ENCODE data around the gene TFF2. TPM values are rescaled to one million over a fixed set of nuclear protein-coding genes. Genes with fewer than 3 reads are reported as not detected.

Gene TFF2
- total RNA-seq, 1 donor from 2014 or later, result not detected

DNA sequence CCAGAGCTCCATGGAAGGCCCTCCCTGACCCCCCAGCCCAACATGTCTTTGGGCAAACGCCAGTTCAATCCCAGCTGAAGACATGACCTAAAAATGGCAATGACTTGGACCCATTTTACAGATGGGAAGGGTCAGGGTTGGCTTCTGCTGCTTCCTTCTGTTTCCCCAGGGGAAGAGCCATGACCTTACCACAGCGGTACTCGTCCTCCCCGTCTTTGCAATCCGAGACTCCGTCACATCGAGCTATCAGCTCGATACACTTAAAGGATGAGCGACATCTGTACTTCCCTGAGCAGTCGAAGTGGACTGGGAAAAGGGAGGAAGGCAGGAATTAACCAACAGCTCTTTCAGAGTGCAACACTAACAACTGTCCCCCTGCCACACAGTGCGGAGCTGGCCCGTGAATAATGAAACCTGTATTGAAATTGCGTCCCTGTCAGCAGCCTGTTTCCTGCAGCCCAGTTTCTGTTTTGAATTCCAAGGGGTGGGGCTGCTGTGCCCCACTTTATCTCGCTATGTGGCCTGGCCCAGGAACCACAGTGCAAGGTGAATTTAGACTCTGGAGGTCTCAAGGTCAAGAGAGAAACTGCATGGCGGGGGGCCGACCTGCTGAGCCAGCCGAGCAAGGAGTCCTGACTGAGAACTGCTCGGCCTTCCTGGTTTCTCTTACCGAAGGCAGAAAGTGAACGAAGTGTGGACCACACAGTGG is 38.1 kb upstream of the TFF2 start:
- H3K27me3 Mint-ChIP-seq (ENCODE audit: unreplicated experiment), result peaks cover 5% of the 10 kb centered on the region
- no peaks in the 10 kb centered on the region for H3K9me3 Mint-ChIP-seq (ENCODE audit: unreplicated experiment)
- H3K4me3 Mint-ChIP-seq (ENCODE audit: unreplicated experiment), result no peak overlapping the region
- DNase-seq (ENCODE audit: low spot score), result no peak
- no peak overlapping the region for H3K27ac Mint-ChIP-seq (ENCODE audit: unreplicated experiment)
- H3K4me1 Mint-ChIP-seq (ENCODE audit: unreplicated experiment), result no peaks in the 10 kb centered on the region
- TF ChIP-seq CTCF (IDR thresholded peaks at IDR 0.05; ENCODE audit: unreplicated experiment), result no peak
- H3K36me3 Mint-ChIP-seq (ENCODE audit: low read depth, unreplicated experiment), result peaks cover 4% of the 10 kb centered on the region

DNA sequence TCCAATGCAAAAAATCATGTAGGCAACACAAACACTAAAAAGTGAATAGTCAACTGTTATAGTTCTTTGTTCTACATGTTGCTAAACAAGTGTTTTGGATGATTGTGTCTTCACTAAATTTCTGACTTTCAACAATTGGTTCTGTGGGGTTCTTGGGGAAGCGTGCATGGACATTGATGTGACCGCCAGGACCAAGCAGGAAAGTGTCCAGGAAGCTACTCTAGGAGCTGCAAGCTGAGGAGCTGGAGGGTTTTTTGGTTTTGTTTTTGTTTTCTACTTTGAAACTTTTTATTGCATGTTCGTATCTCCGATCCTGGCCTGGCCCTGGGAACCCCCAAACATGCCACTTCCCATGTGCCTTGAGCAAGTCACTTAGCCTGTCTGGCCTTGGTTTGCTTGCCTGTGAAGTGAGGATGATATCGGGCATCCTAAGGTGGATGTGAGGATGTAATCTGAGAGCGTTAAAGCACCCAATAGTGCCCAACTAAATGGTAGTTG is 37.1 kb upstream of the TFF2 start:
- H3K27ac Mint-ChIP-seq (ENCODE audit: unreplicated experiment), result no peak overlapping the region
- no peaks in the 10 kb centered on the region for H3K4me1 Mint-ChIP-seq (ENCODE audit: unreplicated experiment)
- DNase-seq (ENCODE audit: low spot score), result no peak
- peaks cover 4% of the 10 kb centered on the region for H3K36me3 Mint-ChIP-seq (ENCODE audit: low read depth, unreplicated experiment)
- no peak overlapping the region for H3K4me3 Mint-ChIP-seq (ENCODE audit: unreplicated experiment)
- no peaks in the 10 kb centered on the region for H3K9me3 Mint-ChIP-seq (ENCODE audit: unreplicated experiment)
- peaks cover 5% of the 10 kb centered on the region for H3K27me3 Mint-ChIP-seq (ENCODE audit: unreplicated experiment)
- TF ChIP-seq CTCF (IDR thresholded peaks at IDR 0.05; ENCODE audit: unreplicated experiment), result no peak

DNA sequence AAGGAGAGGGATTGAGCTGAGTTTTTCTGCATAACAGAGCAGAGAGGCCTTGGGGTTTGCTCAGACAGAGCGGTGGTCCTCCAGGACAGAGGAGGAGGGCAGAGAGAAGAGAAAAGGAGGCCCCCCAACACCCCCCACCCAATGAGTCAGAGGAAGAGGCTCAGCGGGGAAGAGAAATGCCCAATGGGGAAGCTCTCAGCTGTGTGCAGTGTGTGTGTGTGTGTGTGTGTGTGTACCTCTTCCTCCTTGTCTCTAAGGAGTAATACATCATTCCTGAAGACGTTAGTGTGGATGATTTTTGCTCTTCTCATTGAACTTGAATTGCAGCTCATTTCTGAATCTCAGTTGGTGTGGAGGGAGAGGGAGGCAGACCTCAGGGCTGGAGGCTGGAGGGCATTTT is 36.4 kb upstream of the TFF2 start:
- Mint-ChIP-seq H3K27ac (ENCODE audit: unreplicated experiment) (no peak overlapping the region), H3K27me3 (ENCODE audit: unreplicated experiment) (peaks cover 5% of the 10 kb centered on the region), H3K9me3 (ENCODE audit: unreplicated experiment) (no peaks in the 10 kb centered on the region), H3K4me1 (ENCODE audit: unreplicated experiment) (no peaks in the 10 kb centered on the region), H3K4me3 (ENCODE audit: unreplicated experiment) (no peak overlapping the region), H3K36me3 (ENCODE audit: low read depth, unreplicated experiment) (peaks cover 7% of the 10 kb centered on the region)
- TF ChIP-seq CTCF (IDR thresholded peaks at IDR 0.05; ENCODE audit: unreplicated experiment), result no peak
- DNase-seq (ENCODE audit: low spot score), result no peak

- TF ChIP-seq CTCF (IDR thresholded peaks at IDR 0.05; ENCODE audit: unreplicated experiment), result no peak
- no peak overlapping the region for H3K4me3 Mint-ChIP-seq (ENCODE audit: unreplicated experiment)
- H3K36me3 Mint-ChIP-seq (ENCODE audit: low read depth, unreplicated experiment), result peaks cover 7% of the 10 kb centered on the region
- H3K27ac Mint-ChIP-seq (ENCODE audit: unreplicated experiment), result no peak overlapping the region
- no peaks in the 10 kb centered on the region for H3K4me1 Mint-ChIP-seq (ENCODE audit: unreplicated experiment)
- DNase-seq (ENCODE audit: low spot score), result no peak
- peaks cover 5% of the 10 kb centered on the region for H3K27me3 Mint-ChIP-seq (ENCODE audit: unreplicated experiment)
- H3K9me3 Mint-ChIP-seq (ENCODE audit: unreplicated experiment), result no peaks in the 10 kb centered on the region
Measured at GRCh38 chr21:42386034-42386591, 35.3 kb upstream of the TFF2 start.

DNA sequence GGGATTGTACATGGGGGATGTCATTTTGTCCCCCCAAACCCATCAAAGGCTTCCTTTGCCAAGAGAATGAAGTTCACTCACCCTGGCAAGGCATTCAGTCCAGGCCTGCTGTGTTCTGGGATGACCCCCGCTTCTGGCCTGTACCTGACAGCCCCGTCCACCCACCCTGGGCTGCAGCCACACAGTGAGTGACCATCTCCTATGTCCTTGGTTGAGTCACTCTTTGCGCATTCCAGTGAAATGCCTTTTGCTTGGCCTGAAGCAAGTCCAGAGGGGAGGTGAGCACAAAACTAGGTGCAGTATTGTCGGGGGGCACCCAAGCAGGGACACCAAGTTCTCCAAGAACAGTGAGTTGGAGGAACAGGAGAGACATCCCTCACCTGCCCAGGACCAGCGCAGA is 34.8 kb upstream of the TFF2 start:
- Mint-ChIP-seq H3K4me3 (ENCODE audit: unreplicated experiment) (no peak overlapping the region), H3K27me3 (ENCODE audit: unreplicated experiment) (peaks cover 5% of the 10 kb centered on the region), H3K9me3 (ENCODE audit: unreplicated experiment) (no peaks in the 10 kb centered on the region), H3K36me3 (ENCODE audit: low read depth, unreplicated experiment) (peaks cover 7% of the 10 kb centered on the region), H3K27ac (ENCODE audit: unreplicated experiment) (no peak overlapping the region), H3K4me1 (ENCODE audit: unreplicated experiment) (no peaks in the 10 kb centered on the region)
- DNase-seq (ENCODE audit: low spot score), result no peak
- no peak for TF ChIP-seq CTCF (IDR thresholded peaks at IDR 0.05; ENCODE audit: unreplicated experiment)
